NT2/D1 (cell line): ENCODE results near the gene ANKRD30A.
"Not testable (repeated sequence)": the region's sequence is repeated elsewhere in the genome, so short reads cannot be mapped to it uniquely, and the experiment has no call there.

Experiments used
- DNase-seq: peaks from one replicate; pipeline ENCODE4 v3.0.0-alpha.2; 2011; ENCODE audit warnings: low read depth, low spot score
- H3K27me3 ChIP-seq: 2 replicates; pipeline ENCODE4 v1.6.0; 2011; ENCODE audit warnings: mild to moderate bottlenecking; ENCODE audit not compliant: insufficient read length, insufficient read depth
- H3K36me3 ChIP-seq: 2 replicates; pipeline ENCODE4 v1.6.1; 2011; ENCODE audit warnings: mild to moderate bottlenecking, low read length, mixed read lengths; ENCODE audit not compliant: insufficient read depth, insufficient read length
- H3K4me1 ChIP-seq: 2 replicates; pipeline ENCODE4 v1.5.1; 2011; ENCODE audit not compliant: insufficient read depth, insufficient read length
- H3K4me3 ChIP-seq: 2 replicates; pipeline ENCODE4 v1.5.1; 2011; ENCODE audit warnings: low read depth; ENCODE audit not compliant: insufficient read length
- H3K9ac ChIP-seq: 2 replicates; pipeline ENCODE4 v1.6.0; 2011; ENCODE audit warnings: low read depth; ENCODE audit not compliant: insufficient read length
- H3K9me3 ChIP-seq: 2 replicates; pipeline ENCODE4 v1.5.1; 2011; ENCODE audit warnings: mild to moderate bottlenecking, low read length; ENCODE audit not compliant: insufficient read depth
- SUZ12 ChIP-seq: IDR thresholded peaks from 2 replicates; pipeline ENCODE4 v1.6.1; 2011; ENCODE audit not compliant: insufficient read length, insufficient read depth; ENCODE audit errors: extremely low read depth
- YY1 ChIP-seq: IDR thresholded peaks from 2 replicates; pipeline ENCODE4 v1.6.1; 2011; ENCODE audit not compliant: insufficient read length, insufficient read depth
- ZNF274 ChIP-seq: IDR thresholded peaks from 2 replicates; pipeline ENCODE4 v1.6.1; 2011; ENCODE audit warnings: mild to moderate bottlenecking, low read depth, low read length

The ANKRD30A gene

GRCh38 chr10:37146443-37146842 lies 21.0 kb downstream of the ANKRD30A start:
- Histone ChIP-seq H3K9me3 (no peaks in the 10 kb centered on the region), H3K9ac (no peak overlapping the region), H3K4me1 (no peaks in the 10 kb centered on the region), H3K4me3 (no peak overlapping the region), H3K36me3 (no peaks in the 10 kb centered on the region), H3K27me3 (no peaks in the 10 kb centered on the region)
- DNase-seq = peak; percentile 1
- TF ChIP-seq ZNF274 (no peak), YY1 (no peak), SUZ12 (no peak)

- not testable (repeated sequence) for H3K4me1 ChIP-seq, H3K36me3 ChIP-seq, H3K9me3 ChIP-seq, H3K27me3 ChIP-seq, H3K4me3 ChIP-seq, DNase-seq, H3K9ac ChIP-seq
These were observed 37.0 kb downstream of the ANKRD30A start for GRCh38 chr10:37162430-37162829.

- H3K9ac ChIP-seq, DNase-seq, H3K4me3 ChIP-seq, H3K9me3 ChIP-seq, H3K36me3 ChIP-seq, H3K4me1 ChIP-seq, H3K27me3 ChIP-seq: not testable (repeated sequence)
These were observed 46.5 kb downstream of the ANKRD30A start for GRCh38 chr10:37171945-37172344.

DNA sequence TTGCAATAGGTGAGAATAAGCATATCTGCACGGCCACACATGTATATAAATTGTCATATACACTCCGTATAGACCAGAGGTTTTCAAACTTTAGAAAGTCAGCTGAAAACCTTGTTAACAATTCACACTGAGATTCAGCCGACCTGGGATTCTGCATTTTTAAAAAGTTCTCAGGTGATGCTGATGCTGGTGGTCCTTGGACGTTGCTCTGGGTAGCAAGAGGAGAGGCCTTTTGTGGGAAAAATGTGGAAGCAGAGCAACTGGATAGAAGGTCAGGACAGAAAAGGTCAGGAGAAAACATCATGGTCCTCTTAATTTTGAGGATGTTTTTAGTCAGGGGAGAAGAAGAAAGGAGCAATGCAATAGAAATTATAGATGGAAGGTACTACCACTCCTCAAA lies 52.9 kb downstream of the ANKRD30A start:
- H3K4me3 ChIP-seq, H3K36me3 ChIP-seq, H3K27me3 ChIP-seq, H3K4me1 ChIP-seq, DNase-seq, H3K9ac ChIP-seq, H3K9me3 ChIP-seq: not testable (repeated sequence)

GRCh38 chr10:37182719-37183118 lies 57.3 kb downstream of the ANKRD30A start:
- H3K4me1 ChIP-seq, DNase-seq, H3K36me3 ChIP-seq, H3K27me3 ChIP-seq, H3K4me3 ChIP-seq, H3K9ac ChIP-seq, H3K9me3 ChIP-seq: not testable (repeated sequence)

GRCh38 chr10:37206132-37206531 lies 80.7 kb downstream of the ANKRD30A start:
- no peak for TF ChIP-seq YY1
- TF ChIP-seq SUZ12 = no peak
- no peak for TF ChIP-seq ZNF274
- H3K9me3 ChIP-seq = no peaks in the 10 kb centered on the region
- no peaks in the 10 kb centered on the region for H3K36me3 ChIP-seq
- DNase-seq = no peak
- H3K4me1 ChIP-seq = no peaks in the 10 kb centered on the region
- no peaks in the 10 kb centered on the region for H3K27me3 ChIP-seq
- H3K4me3 ChIP-seq = no peak overlapping the region
- H3K9ac ChIP-seq = no peak overlapping the region

DNA sequence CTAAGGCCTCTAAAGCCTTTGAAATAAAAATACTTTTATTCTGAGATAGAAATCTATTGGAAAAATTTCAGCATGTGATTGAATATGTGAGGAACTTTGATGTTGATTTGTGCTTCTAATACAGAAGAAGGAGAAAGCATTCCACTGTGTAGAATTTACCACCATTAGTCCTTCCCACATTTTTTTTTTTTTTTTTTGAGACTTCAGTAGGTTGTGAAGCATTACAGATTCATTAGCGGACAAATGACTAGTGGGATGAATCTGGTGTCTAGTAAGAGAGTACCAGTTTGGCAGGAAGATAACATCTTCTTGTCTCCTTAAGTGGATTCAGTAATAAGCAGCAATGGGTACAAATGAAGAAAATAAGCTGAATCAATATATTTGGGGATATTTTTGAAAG lies 95.5 kb downstream of the ANKRD30A start:
- no peak for DNase-seq
- H3K9me3 ChIP-seq = no peaks in the 10 kb centered on the region
- TF ChIP-seq YY1 = no peak
- TF ChIP-seq ZNF274 = no peak
- TF ChIP-seq SUZ12 = no peak
- no peaks in the 10 kb centered on the region for H3K27me3 ChIP-seq
- no peaks in the 10 kb centered on the region for H3K36me3 ChIP-seq
- no peaks in the 10 kb centered on the region for H3K4me1 ChIP-seq
- H3K4me3 ChIP-seq = no peak overlapping the region
- H3K9ac ChIP-seq = no peak overlapping the region

GRCh38 chr10:37222046-37222445 lies 96.6 kb downstream of the ANKRD30A start:
- no peak for DNase-seq
- no peaks in the 10 kb centered on the region for H3K27me3 ChIP-seq
- H3K4me1 ChIP-seq = no peaks in the 10 kb centered on the region
- H3K4me3 ChIP-seq = no peak overlapping the region
- TF ChIP-seq YY1 = no peak
- no peak for TF ChIP-seq SUZ12
- no peak for TF ChIP-seq ZNF274
- no peaks in the 10 kb centered on the region for H3K9me3 ChIP-seq
- no peak overlapping the region for H3K9ac ChIP-seq
- H3K36me3 ChIP-seq = no peaks in the 10 kb centered on the region

DNA sequence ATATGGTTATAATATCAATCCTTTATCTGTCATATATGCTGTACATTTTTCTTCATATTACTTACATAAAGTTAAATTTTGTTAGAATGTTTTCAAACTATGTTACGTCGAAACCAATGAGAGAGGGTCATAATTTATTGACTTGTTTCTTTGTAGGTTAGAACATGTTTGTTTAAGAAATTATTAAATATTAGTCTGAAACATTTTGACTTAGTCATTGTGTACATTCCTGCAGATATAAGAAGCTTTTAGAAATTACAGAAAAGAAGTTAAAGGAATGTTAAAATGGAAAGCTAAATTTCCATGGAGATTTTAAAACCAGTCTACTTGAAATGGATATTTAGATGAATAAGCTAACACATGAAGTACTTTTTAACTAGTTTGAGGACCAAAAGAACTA lies 99.8 kb downstream of the ANKRD30A start:
- no peak for DNase-seq
- Histone ChIP-seq H3K36me3 (no peaks in the 10 kb centered on the region), H3K4me3 (no peak overlapping the region), H3K27me3 (no peaks in the 10 kb centered on the region), H3K9me3 (no peaks in the 10 kb centered on the region), H3K9ac (no peak overlapping the region), H3K4me1 (no peaks in the 10 kb centered on the region)
- TF ChIP-seq SUZ12 = no peak
- TF ChIP-seq ZNF274 = no peak
- no peak for TF ChIP-seq YY1
